GM19238 (cell line): ENCODE measurements around the gene DNMT3A.

Experiments used
- DNase-seq: peaks from one replicate; pipeline ENCODE4 v3.0.0; 2011; ENCODE audit warnings: low spot score; ENCODE audit not compliant: insufficient read length

DNMT3A gene

GRCh38 chr2:25241452-25241851 is 100.3 kb downstream of the DNMT3A start:
- no peak for DNase-seq

- DNase-seq, result no peak
Observed at GRCh38 chr2:25240636-25241035, 101.1 kb downstream of the DNMT3A start.

GRCh38 chr2:25238920-25239319 is 102.8 kb downstream of the DNMT3A start:
- no peak for DNase-seq

- DNase-seq, result no peak
Observed at GRCh38 chr2:25237764-25238163, 104.0 kb downstream of the DNMT3A start.

- no peak for DNase-seq
Observed at GRCh38 chr2:25236736-25237135, 105.0 kb downstream of the DNMT3A start.

GRCh38 chr2:25234738-25235137 is 107.0 kb downstream of the DNMT3A start:
- no peak for DNase-seq

GRCh38 chr2:25233916-25234605 is 107.7 kb downstream of the DNMT3A start:
- no peak for DNase-seq

GRCh38 chr2:25232248-25232825 is 109.4 kb downstream of the DNMT3A start:
- no peak for DNase-seq

GRCh38 chr2:25230948-25231311 is 110.8 kb downstream of the DNMT3A start:
- DNase-seq, result no peak

- DNase-seq, result no peak
Observed at GRCh38 chr2:25230198-25230947, 111.4 kb downstream of the DNMT3A start.

- no peak for DNase-seq
Observed at GRCh38 chr2:25229279-25230197, 112.2 kb downstream of the DNMT3A start.

GRCh38 chr2:25228848-25229278 is 112.9 kb downstream of the DNMT3A start:
- peak; percentile 60 for DNase-seq

- DNase-seq, result no peak
Observed at GRCh38 chr2:25227576-25227975, 114.1 kb downstream of the DNMT3A start.

GRCh38 chr2:25226827-25227226 is 114.9 kb downstream of the DNMT3A start:
- no peak for DNase-seq

GRCh38 chr2:25222477-25223121 is 119.1 kb downstream of the DNMT3A start:
- DNase-seq, result no peak

GRCh38 chr2:25221579-25221978 is 120.1 kb downstream of the DNMT3A start:
- DNase-seq, result no peak

GRCh38 chr2:25220313-25220712 is 121.4 kb downstream of the DNMT3A start:
- no peak for DNase-seq

GRCh38 chr2:25219621-25220020 is 122.1 kb downstream of the DNMT3A start:
- DNase-seq, result no peak

GRCh38 chr2:25218100-25218499 is 123.6 kb downstream of the DNMT3A start:
- no peak for DNase-seq

GRCh38 chr2:25215948-25216679 is 125.6 kb downstream of the DNMT3A start:
- peak; percentile 86 for DNase-seq
